Embryonic facial prominence (tissue), 1 donor: ENCODE data around the gene DIPK2B.

ENCODE experiments used
- DNase-seq: peaks from one replicate; pipeline ENCODE4 v3.0.0-alpha.2; 2016; ENCODE audit errors: extremely low spot score

DIPK2B gene

GRCh38 chrX:45200741-45201234 is at the start of gene DIPK2B:
Gene DIPK2B, minus strand, starts transcription at chrX:45200876. Its CDS starts 50 bp downstream, at chrX:45200826.
- no peak for DNase-seq

GRCh38 chrX:45240301-45240700 is 39.6 kb upstream of the DIPK2B start:
- no peak for DNase-seq

- no peak for DNase-seq
These were observed 37.8 kb upstream of the DIPK2B start for GRCh38 chrX:45238489-45238888.

GRCh38 chrX:45233531-45233930 is 32.9 kb upstream of the DIPK2B start:
- DNase-seq, result no peak

- DNase-seq, result no peak
These were observed 31.5 kb upstream of the DIPK2B start for GRCh38 chrX:45232139-45232538.

- DNase-seq, result no peak
These were observed 29.7 kb upstream of the DIPK2B start for GRCh38 chrX:45230410-45230809.

GRCh38 chrX:45229348-45229747 is 28.7 kb upstream of the DIPK2B start:
- no peak for DNase-seq

- DNase-seq, result no peak
These were observed 27.4 kb upstream of the DIPK2B start for GRCh38 chrX:45228126-45228525.

- no peak for DNase-seq
These were observed 7.6 kb upstream of the DIPK2B start for GRCh38 chrX:45208121-45208856.

- no peak for DNase-seq
These were observed 1.5 kb upstream of the DIPK2B start for GRCh38 chrX:45202171-45202570.

GRCh38 chrX:45198706-45199105 is 2.0 kb downstream of the DIPK2B start:
- no peak for DNase-seq

- DNase-seq, result no peak
These were observed 2.4 kb downstream of the DIPK2B start for GRCh38 chrX:45198301-45198700.

- no peak for DNase-seq
These were observed 4.0 kb downstream of the DIPK2B start for GRCh38 chrX:45196701-45197100.

- no peak for DNase-seq
These were observed 8.8 kb downstream of the DIPK2B start for GRCh38 chrX:45191820-45192409.

- no peak for DNase-seq
These were observed 9.3 kb downstream of the DIPK2B start for GRCh38 chrX:45191383-45191782.

GRCh38 chrX:45187731-45188130 is 12.9 kb downstream of the DIPK2B start:
- no peak for DNase-seq

- no peak for DNase-seq
These were observed 14.0 kb downstream of the DIPK2B start for GRCh38 chrX:45186643-45187026.

- no peak for DNase-seq
These were observed 16.5 kb downstream of the DIPK2B start for GRCh38 chrX:45184211-45184610.

GRCh38 chrX:45172890-45173289 is 27.8 kb downstream of the DIPK2B start:
- DNase-seq, result no peak

GRCh38 chrX:45166781-45167180 is 33.9 kb downstream of the DIPK2B start:
- no peak for DNase-seq

GRCh38 chrX:45165726-45166125 is 35.0 kb downstream of the DIPK2B start:
- DNase-seq, result no peak

- no peak for DNase-seq
These were observed 35.7 kb downstream of the DIPK2B start for GRCh38 chrX:45164995-45165394.

GRCh38 chrX:45164021-45164621 is 36.6 kb downstream of the DIPK2B start:
- no peak for DNase-seq
